Posterior vena cava (tissue), 2 donors: Measurements from ENCODE around the gene MTUS2. TPM values are rescaled to one million over a fixed set of nuclear protein-coding genes. Genes with fewer than 3 reads are reported as not detected.

Experiments used
- DNase-seq: peaks from one replicate; pipeline ENCODE4 v3.0.0-alpha.2; 2020; ENCODE audit warnings: low spot score
- intact Hi-C, 2 donors: fragments of 100-400 bp; cut with DNase I; formaldehyde crosslinking; loops; one replicate each; pipeline versions ENCODE4 v1.14.1 to v1.14.2; 2022 to 2023
- total RNA-seq, 2 donors: library from RNA; stranded (reverse); fragmentation: NEBNext Ultra II Directional; extraction: Animal tissue kit (Norgen Biotek cat#: 25700); gene quantifications; one replicate each; pipeline ENCODE4 v1.2.1, GENCODE V29; 2021
- donor health status: DM: yes; HTN: yes; CAD: no.
- donor health status: DM: yes; HTN: yes; CAD: no.

MTUS2 gene
- total RNA-seq, 2 donors from 2014 or later: 0.69 to 0.71 TPM

DNA sequence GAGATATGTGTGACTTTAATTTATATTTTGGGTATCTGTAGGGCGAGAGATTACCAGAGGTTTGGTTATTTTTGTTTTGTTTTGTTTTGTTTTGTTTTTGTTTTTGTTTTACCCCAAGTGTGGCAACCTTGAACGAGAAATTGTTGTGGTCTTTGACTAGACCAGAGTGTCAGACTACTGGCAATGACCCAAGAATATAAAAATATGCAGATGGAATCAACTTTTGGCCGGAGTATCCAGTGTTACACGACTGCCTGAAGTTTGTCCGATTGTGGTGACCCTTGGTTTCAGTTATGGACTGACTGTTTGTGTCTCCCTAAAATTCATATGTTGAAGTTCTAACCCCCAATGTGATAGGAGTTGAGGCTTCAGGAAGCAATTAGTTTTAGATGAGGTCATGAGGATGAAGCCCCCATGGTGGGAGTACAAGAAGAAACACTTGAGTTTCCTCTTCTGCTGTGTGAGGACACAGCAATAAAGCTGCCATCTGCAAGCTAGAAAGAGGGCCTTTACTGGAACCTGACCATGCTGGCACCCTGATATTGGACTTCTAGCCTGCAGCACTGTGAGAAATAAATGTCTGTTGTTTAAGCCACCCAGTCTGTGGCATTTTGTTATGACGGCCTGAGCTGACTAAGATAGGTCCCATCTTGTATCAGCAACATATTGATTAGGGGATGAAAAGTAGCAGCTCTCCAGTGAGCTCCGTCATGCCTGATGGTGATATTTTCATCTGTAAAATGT lies 261.7 kb downstream of the MTUS2 start:
- DNase-seq: no peak
- intact Hi-C loops: no loop called here

- DNase-seq: no peak
- intact Hi-C loops: no loop called here
These were observed 279.8 kb downstream of the MTUS2 start for GRCh38 chr13:29099781-29100406.

DNA sequence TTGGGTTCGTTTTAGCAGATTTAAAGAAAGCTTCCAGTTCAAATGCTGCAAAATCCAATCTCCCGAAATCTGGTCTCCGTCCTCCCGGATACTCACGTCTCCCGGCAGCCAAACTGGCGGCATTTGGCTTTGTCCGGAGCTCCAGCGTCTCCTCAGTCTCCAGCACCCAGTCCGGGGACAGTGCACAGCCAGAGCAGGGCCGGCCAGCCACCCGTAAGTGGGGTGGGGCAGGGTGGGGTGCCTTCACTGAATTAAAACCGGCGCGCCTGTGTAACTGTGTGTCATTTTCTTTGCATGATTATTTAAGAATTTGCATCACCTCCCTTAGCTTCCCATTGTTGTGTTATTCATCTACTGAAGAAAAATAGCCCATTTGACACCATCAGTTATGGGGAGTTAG lies 280.6 kb downstream of the MTUS2 start:
- no peak for DNase-seq
- intact Hi-C loops: no loop called here

GRCh38 chr13:29101409-29101808 lies 281.3 kb downstream of the MTUS2 start:
- DNase-seq: no peak
- intact Hi-C loops: no loop called here

DNA sequence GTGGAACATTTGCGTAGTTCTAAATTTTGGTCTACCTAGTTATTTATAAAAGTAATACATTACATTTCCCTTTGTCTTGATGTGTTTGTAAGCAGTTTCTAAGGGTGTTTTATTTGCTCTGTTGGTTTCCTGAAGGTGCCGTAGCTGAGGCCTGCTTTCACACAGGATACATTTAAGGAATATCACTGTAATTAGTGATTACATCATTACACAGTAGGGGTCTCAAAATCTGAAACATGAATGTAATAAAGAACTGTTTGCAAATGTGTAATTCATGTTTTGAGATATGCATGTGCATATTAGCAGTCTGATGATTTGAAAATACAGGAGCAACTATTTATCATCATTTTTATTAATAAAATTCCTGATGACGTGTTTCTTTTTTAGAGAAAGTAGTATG lies 281.8 kb downstream of the MTUS2 start:
- intact Hi-C loops: no loop called here
- DNase-seq: no peak

DNA sequence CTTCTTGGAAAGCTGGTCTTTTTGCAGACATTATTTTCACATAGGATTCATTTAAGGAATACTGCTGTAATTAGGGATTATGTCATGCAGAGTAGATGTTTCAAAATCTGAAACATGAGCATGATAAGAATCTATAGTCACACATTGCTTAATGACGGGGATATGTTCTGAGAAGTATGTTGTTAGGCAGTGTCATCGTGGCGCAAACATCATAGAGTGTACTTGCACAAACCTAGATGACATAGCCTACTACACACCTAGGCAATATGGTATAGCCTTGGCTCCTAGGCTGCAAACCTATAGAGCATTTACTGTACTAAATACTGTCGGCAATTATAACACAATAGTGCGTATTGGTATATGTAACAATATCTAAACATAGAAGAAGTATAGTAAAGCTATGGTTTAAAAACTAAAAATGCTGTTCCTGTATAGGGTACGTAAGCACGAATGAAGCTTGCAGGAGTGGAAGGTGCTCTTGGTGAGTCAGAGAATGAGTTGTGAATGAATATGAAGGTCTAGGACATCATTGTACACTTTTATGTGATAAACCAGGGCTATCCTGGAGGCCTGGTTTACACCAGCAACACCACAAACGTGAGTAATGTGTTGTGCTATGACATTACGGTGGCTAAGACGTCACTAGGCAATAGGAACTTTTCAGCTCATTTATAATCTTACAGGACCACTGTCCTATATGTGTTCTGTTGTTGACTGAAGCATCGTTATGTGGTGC lies 283.1 kb downstream of the MTUS2 start:
- DNase-seq: no peak
- intact Hi-C loops: no loop called here

GRCh38 chr13:29104461-29104860 lies 284.3 kb downstream of the MTUS2 start:
- no peak for DNase-seq
- intact Hi-C loops: no loop called here

DNA sequence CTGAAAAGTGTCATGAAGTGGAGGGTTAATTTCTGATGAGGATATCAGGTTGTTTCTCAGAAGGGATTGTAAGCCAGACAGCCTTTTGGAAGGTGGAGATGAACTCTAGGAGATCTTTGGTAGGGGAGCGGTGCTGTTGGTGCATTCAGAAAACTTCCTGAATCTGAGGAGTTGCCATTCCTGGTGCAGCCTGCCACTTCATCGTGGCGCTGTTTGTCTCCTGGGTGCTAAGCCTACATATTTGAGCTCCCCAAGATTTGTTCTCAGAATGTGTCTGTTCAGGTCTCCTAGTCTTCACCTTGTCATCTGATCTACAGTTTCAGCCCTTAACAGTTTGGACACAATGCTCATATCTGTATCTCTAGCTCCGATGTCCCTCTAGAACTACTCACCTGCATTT lies 285.6 kb downstream of the MTUS2 start:
- no peak for DNase-seq
- intact Hi-C loops: no loop called here

DNA sequence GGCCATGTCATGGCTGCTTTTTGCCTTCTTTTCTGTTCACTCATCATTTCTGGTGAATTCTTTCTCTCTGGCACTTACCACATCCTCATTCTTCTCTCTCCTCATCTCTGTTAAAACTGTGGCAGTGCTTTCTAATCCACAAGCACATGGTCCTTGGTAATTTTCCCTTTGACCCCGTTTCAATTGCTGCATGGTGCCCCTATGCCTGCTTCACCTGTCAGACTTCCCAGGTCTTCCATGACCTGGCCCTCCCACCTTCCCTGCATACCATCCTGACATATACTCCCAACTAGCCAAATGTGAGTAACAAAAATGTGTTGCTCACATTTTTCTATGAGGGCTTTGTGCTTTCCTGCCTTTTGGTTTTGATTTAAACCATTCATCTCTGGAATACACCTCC lies 286.5 kb downstream of the MTUS2 start:
- intact Hi-C loops: no loop called here

GRCh38 chr13:29108068-29108786 lies 288.1 kb downstream of the MTUS2 start:
- intact Hi-C loops: no loop called here
- no peak for DNase-seq

More for the DNA sequence above, 286.5 kb downstream of the MTUS2 start:
- DNase-seq: no peak

DNA sequence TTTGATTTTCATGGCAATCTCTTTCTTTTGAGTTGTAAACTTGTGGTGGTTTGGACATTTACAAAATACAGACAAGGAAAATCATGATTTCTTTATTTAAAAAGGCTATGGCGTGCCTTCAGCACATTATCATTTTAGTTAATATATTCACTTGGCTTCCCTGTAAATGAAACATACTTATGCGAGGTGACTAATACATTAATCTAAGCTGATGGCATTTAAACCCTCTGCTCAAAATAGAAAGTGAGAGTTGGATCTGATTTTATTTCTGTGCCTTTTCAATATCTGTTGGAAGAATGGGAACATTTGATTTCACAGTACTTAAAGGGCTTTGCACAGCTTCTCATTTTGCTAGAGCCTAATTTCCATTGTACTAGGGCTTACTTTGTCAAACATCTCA lies 289.8 kb downstream of the MTUS2 start:
- intact Hi-C loops: no loop called here

GRCh38 chr13:29111446-29111845 lies 291.3 kb downstream of the MTUS2 start:
- DNase-seq: no peak
- intact Hi-C loops: no loop called here

More for the DNA sequence above, 289.8 kb downstream of the MTUS2 start:
- DNase-seq: no peak

- DNase-seq: no peak
- intact Hi-C loops: no loop called here
These were observed 295.7 kb downstream of the MTUS2 start for GRCh38 chr13:29115842-29116241.

DNA sequence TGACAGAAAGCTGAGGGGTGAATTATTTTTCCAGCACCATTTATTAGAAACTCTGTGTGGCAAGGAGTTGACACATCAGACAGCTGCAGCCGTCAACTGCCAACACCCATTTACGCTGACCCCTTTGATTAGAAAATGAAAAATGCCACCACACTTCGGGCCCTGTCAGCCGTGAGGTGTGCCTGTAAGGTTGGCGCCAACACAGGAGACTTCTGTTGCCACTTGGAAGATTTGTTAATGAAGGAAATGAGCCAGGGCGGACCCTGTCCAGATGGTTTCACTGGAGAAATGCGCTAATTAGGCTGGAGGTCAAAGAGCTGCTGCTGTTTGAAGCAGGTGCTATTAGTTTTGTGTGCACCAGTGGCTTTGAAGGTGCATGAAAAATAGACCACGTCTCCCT lies 297.5 kb downstream of the MTUS2 start:
- DNase-seq: no peak
- intact Hi-C loops: no loop called here

DNA sequence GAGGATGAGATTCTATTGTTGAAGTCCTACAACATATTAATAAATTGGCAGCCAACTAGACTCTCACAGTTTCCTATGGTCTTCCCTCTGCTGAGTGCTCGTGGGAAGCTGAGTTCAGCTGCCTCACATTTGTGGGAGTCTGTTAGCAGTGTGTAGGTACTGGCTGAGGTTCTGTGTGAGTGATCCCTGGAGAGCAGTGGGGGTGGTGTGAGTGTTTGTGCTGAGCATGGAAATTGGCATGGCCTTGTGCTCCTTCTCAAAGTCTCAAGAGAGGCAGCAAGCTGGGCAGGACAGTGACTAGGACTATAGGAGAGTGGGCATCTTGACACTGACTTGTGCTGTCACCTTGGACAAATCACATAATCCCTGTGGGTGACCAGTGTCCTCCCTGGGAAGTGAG lies 298.3 kb downstream of the MTUS2 start:
- DNase-seq: no peak
- intact Hi-C loops: no loop called here

GRCh38 chr13:29125191-29125933 lies 305.2 kb downstream of the MTUS2 start:
- intact Hi-C loops: no loop called here
- DNase-seq: no peak

DNA sequence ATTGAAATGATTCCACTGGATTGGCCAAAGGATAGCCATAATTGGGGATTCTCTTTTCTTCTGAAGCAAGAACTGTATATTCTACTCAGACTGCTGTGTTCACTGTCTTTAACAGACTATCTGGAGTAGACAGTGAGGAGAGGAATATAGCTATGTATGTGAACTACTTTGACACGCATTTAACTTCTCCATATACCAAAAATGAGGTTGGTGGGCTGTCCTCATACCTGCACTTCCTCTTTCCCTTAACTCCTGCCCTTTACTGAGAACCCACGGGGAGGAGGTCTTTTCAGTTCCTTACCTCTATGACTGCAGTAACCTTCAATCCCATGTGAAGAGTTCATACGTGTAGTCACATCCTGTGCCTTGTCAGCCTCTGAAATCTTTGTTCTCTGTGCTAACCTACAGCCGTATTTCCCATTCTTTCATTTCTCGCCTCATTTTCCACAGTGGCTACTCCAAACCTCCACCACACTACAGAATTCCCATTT lies 305.8 kb downstream of the MTUS2 start:
- no peak for DNase-seq
- intact Hi-C loops: no loop called here

- intact Hi-C loops: no loop called here
These were observed 309.5 kb downstream of the MTUS2 start for GRCh38 chr13:29129616-29130015.

DNA sequence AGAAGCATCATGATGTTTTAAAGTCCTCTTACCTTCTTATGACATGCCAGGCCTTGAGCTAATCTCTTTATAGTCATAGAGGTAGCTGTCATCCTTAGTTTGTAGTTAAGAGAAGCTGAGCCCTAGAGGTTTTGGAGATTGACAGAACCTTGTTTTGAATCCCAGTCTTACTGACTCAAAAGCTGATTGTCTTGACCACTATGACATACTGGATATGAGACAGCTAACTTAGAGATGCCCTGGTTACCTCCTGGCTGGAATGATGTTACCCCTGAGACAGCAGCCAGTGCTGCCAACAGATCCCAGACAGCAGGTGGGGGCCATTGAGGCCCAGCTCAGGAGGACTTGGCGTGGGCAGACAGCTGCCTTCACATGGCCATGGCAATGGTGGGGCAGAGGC lies 311.0 kb downstream of the MTUS2 start:
- intact Hi-C loops: no loop called here
- DNase-seq: no peak

More at GRCh38 chr13:29129616-29130015, 309.5 kb downstream of the MTUS2 start:
- no peak for DNase-seq
